A172 (cell line): Measurements from ENCODE around the gene CFAP43. TPM values are rescaled to one million over a fixed set of nuclear protein-coding genes. Genes with fewer than 3 reads are reported as not detected.

Experiments used
- DNase-seq: peaks from one replicate; pipeline ENCODE4 v3.0.0-alpha.2; 2015; ENCODE audit warnings: low spot score
- total RNA-seq: library from RNA; depleted of rRNA; stranded (reverse); fragments of >200 nt; shearing (Covaris generic); gene quantifications from 2 replicates; pipeline ENCODE4 v1.2.3, GENCODE V29; 2014

The CFAP43 gene
- total RNA-seq, 1 experiment from 2014 or later, result 0.07 TPM

DNA sequence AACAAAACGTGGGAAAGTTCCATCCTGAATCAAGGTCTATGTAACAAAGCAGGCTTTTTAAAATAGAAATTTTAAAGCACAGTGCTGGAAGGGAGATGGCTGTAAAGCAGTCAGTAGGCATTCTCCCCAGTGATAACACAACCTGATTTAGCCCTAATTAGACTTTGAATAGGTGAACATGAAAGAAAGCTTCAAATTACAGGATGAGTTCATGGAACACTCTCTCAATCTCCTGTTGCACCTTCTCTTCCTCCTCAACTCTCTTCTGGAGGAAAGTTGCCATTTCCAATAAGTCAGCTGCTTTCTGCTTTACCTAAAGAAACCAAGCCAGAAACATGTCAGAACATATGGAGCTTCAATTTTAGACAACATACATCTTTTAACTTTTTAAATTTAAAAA is 90.1 kb downstream of the CFAP43 start:
- no peak for DNase-seq

DNA sequence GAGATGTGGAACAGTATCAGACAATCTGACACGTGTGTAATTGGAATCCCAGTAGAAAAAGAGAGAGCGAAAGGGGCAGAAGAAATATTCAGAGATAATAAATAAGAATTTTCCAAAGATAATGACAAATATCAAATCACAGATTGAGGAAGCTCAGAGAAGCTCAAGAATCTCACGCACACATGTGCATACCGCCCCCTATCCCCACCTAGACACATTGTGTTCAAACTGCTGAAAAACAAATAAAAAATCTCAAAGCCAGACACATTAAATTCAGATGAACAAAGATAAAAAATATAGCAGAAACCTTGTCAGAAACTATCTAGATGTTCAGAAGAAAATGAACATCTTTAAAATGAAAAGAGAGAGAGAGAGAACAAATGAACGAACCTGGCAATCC is 92.9 kb downstream of the CFAP43 start:
- no peak for DNase-seq

GRCh38 chr10:104138131-104138530 is 94.0 kb downstream of the CFAP43 start:
- DNase-seq, result no peak

DNA sequence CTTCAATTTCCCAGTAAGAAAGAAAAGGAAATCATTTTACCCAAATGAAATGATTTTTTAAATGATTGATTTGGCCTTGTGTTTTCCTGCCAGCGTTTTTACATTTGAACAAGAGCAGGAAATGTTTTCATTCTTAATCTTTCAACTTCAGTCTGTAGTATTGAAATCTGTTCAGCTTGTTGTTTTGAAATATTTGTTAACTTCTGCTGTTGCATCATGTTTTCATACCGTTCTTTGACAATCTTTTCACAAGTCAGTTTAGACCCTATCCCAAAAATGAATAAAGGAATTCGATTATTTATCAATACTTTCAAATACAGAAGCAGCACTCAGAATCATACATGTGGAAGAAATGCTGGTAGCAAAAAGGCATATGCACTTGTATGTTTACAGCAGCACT is 102.1 kb downstream of the CFAP43 start:
- DNase-seq, result no peak

- DNase-seq, result peak; percentile 61
Observed at GRCh38 chr10:104128214-104128613, 104.0 kb downstream of the CFAP43 start.

DNA sequence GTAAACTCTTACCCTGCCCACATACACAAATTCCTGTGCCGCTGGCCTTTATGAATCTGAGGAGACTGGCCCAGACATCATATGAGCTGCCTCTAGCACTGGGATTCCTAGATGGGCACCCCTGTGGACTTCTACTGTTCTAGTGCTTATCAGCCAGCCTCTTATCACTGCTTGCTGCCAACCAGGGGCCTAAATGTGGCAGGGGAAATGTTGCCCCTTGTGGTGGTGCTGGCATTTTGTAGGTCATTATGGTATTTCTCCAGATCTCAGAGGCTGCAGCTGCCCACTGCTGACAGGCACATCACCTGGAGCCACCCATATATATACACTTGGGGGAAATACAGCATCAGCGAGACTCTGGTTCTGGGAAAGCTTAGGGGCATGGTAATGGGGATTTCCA is 104.8 kb downstream of the CFAP43 start:
- DNase-seq, result peak; percentile 63

GRCh38 chr10:104123397-104123796 is 108.8 kb downstream of the CFAP43 start:
- no peak for DNase-seq

- no peak for DNase-seq
Observed at GRCh38 chr10:104122225-104123107, 109.7 kb downstream of the CFAP43 start.

DNA sequence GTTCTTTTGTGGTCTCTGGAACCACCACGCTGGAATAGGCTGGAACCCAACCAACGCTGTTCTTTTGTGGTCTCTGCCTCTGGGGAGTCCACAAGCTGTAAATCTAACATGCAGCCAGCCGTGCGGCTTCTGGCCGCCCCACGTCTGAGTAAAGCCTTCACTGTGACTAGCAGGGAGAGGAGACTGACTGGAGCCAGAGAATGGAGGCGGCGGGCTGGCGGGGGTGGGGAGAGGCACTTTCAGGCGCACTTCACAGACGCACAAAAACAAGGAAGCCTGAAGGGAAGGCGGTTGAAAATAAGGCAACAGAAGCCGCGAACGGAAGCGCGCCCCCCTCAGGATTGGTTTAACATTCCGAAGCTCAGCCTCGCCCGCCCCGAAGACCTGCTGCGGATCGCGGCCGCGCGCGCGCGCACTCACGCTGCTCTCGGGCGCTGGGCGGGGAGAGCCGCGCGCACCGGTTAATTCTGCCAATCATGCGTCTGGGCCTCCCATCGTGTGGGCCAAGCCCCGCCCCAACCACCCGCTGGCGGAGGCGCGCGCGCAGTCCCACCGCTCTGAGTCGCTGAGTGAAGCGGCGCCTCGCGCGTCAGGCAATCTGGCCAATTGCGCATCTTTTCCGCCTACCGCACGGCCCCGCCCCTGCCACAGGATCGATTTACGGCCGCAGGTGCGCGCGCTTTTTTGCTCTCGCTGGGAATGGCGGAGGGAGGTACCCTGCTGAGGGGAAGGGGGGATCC is 110.5 kb downstream of the CFAP43 start, which contains the start of gene SFR1:
TSS of gene SFR1 (plus strand) at position 687 of the 740 bp plus-strand sequence. CDS start at position 700, 13 bp downstream.
- peak; percentile 97 for DNase-seq

GRCh38 chr10:104120903-104121484 is 111.2 kb downstream of the CFAP43 start:
- DNase-seq, result peak; percentile 94

DNA sequence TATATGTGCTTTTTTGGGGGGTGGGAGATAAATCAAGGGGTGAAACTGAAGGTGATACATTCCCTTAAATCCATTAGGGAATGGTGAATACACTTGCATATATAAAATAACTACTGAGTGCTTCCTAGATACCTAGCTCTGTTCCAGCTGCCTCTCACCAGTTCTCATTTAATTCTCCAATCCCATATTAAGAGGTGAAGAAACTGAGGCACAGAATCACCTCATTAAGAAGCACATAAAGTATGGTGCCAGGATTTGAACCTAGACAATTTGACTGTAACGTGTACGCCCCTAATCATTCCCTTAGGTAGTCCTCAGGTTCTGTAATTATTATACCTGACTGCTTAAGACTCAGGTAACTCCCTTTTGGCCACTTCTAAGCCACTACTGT is 111.7 kb downstream of the CFAP43 start:
- no peak for DNase-seq

GRCh38 chr10:104119996-104120395 is 112.2 kb downstream of the CFAP43 start:
- DNase-seq, result no peak

DNA sequence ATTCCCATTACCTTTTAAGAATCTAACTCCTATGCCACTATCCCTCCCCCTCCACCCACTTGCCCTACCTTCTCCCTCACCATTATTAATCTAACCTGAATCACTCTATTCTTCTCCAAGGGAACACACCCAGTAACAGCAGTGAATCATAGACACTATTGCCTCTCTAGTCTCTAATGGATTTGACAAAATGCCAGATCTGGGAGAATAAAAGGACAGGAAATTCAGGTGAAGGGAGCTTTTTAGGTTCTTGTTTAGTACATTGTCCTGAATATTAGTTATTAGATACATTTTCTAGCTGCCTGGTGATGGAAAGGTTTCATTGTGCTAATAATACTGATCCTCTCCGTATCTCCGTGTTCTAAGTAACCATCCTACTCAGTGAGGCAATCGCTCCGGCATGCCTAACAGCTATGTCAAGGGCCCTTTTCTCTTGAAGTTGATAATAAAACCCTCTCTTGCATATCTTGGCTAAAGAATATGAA is 114.3 kb downstream of the CFAP43 start:
- peak; percentile 82 for DNase-seq

- DNase-seq, result no peak
Observed at GRCh38 chr10:104113376-104113956, 118.7 kb downstream of the CFAP43 start.

DNA sequence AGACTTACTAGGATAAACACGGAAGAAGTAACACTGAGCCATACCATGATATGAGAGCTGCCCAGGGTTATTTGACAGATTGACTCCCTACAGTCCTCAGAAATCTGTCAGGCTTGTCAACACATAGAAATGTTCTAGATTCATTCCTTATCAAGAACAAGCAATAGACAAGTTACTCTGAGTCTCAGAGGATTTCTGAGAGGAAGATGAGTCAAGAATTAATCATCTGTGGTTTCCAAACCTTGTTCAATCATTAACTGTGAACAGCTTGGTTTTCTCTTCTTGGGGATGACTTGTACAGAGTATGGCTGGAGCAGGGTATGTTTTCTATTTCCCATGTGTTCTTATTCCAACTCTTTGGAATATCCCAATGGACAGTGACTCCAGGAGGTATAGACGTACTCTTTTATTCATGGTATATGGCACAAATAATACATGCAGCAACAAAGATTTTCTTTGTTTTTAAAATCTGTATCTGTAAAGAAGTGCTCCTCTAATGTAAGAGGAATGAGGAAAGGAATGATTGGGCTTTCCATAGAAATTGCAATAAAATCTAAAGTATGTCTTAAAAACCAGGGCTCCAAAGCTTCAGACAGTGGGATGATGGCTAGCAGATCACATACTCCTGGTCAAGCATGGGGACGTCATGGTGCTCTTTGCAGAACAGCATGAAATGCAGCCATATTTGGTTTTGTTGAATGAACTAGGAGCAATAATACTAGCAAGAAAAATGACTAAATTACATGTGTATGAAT is 122.1 kb downstream of the CFAP43 start:
- DNase-seq, result peak; percentile 93

DNA sequence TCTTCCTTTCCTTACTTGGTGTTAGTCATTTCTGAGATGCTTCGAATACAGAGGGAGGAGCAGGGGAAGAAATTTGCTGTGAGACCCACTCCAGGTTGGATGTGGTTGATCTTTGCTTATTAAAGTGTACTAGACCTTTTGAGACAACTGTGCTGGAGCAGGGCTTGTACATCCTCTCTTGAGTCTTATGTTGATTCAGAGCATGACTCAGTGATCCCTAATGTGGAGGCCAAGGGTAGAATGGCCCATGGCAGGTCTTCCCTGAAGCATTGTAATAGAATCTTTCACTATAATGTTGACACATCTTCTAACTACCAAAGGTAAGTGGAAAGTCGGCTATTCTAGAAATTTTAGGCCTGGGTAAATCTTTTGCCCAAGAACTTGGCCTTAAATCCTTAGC is 127.2 kb downstream of the CFAP43 start:
- no peak for DNase-seq

- no peak for DNase-seq
Observed at GRCh38 chr10:104104418-104104817, 127.7 kb downstream of the CFAP43 start.

GRCh38 chr10:104103956-104104355 is 128.2 kb downstream of the CFAP43 start:
- DNase-seq, result no peak

DNA sequence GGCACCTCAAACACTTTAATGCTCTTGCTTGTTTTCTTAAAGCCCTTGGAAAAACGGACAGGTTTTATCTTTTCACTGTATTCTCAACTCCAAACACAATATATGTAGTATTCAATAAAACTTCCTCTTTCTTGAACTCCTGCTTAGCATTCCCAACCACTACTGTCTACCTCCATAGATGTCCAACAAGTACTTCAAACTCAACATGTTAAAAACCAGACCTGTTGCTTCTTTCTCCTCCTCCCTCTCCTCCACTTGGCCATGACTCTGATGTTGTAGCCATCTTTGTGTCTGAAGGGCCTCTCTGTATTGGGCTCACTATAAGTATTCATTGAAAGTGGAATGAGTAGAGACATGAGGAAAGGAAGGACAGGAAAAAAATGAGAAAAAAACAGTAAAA is 130.3 kb downstream of the CFAP43 start:
- no peak for DNase-seq

- no peak for DNase-seq
Observed at GRCh38 chr10:104100795-104101194, 131.4 kb downstream of the CFAP43 start.

- no peak for DNase-seq
Observed at GRCh38 chr10:104099941-104100340, 132.2 kb downstream of the CFAP43 start.
